Inflammatory macrophage (primary cell): ENCODE data around the gene RASGRP3.
A peak's percentile ranks its signal among the peaks of the same experiment; 100 is the strongest.

Source experiments
- DNase-seq, 2 donors: peaks; one replicate each; pipeline ENCODE4 v3.0.0-alpha.2; 2020 to 2022

Gene RASGRP3

DNA sequence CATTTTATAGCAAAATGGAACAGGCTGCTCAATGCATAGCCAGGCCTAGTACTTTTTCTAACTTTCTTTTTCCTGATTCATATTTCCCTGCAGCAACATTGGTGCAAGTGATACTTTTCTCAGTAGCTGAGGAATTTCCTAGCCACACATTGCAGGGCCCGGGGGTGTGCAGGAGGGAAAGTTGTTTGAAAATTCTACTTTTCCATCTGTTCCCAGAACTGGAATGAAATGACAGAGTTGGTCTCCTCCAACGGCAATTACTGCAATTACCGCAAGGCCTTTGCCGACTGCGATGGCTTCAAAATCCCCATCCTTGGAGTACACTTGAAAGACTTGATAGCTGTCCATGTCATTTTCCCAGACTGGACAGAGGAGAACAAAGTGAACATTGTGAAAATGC lies 50.5 kb downstream of the RASGRP3 start:
- no peak for DNase-seq

DNA sequence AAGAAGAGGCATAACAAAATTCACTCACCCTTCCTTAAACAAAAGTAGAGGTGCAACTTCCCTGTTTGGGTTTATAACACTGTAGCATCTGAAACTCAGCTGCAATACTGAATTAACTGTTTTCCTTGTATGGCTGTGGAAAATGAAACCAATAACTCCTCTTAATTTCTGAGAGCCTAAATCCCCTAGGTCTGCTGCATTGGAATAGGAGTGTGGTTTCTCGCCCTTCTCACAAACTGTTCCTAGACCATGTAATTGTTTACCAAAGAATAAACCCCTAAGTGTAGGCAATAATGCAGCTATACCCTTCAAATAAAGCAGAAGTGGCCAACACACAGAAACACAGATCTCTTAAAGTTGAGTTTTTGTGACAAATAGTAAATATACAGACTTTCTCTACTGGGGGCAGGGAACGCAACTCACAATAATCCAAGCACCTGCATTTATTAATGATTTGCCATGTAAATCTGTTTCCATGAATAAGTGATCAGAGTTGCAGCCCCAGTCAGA lies 52.0 kb downstream of the RASGRP3 start:
- no peak for DNase-seq

DNA sequence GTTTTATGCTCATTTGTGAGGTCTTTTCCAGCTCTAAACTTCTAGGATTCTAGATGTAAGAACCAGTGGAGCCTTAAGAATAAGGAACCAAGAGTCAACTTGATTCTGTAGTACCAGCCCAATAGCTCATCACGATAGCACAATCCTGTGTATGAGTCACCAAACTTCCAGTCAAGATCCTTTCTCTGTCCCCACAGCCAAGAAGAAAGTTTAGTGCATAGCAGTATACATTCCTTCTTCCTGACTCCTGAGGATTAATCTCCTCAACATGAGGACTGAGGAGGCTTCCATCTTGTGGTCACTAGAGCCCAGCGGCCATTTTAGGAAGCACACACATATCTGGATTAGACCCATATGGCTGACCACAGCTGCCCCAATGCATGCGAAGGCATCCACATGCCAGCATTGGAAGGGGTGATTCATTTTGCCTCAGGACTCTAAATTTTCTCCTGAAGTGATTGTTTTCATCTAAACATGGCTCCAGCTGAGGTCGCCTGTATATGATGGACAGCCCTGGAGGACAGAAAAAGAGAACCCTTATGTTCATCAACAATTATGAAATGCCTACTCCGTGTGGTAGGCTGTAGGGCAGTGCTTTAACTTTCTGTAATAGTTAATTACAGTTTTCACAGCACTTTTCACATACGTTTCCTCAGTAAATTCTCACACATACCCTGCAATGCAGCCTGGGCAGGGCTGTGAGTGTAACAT lies 53.5 kb downstream of the RASGRP3 start:
- DNase-seq, result peak in 1 of 2 donors; percentile 16

GRCh38 chr2:33530690-33531548 lies 54.5 kb downstream of the RASGRP3 start:
- no peak for DNase-seq

- no peak for DNase-seq
Measured at GRCh38 chr2:33531549-33532059, 55.2 kb downstream of the RASGRP3 start.

GRCh38 chr2:33532146-33532545 lies 55.7 kb downstream of the RASGRP3 start:
- no peak for DNase-seq

DNA sequence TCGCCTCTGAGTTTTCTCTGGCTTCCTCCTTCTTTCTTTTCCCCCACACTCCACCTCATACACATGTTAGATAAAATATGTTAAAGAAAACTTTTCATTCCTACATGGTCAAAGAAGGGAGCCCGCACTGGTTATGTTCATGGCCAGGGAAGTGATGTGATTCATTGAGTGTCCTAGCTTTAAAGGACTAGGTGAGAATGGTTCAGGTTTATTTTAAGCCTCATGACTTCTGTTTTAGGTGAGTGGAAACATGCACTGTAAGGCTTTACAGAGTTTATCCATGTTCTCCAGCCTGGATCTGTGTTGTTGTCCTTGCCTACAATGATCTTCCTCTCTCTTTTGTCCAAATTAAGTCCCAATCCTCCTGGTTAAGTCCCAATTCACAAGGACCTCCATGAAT lies 56.5 kb downstream of the RASGRP3 start:
- DNase-seq, result no peak

GRCh38 chr2:33535421-33535820 lies 59.0 kb downstream of the RASGRP3 start:
- no peak for DNase-seq

GRCh38 chr2:33541243-33541642 lies 64.8 kb downstream of the RASGRP3 start:
- no peak for DNase-seq

- DNase-seq, result no peak
Measured at GRCh38 chr2:33550206-33550605, 73.8 kb downstream of the RASGRP3 start.

GRCh38 chr2:33552758-33553461 lies 76.5 kb downstream of the RASGRP3 start:
- peak; percentile 81 to 91 for DNase-seq

- DNase-seq, result peak in 1 of 2 donors; percentile 31
Measured at GRCh38 chr2:33555681-33556080, 79.2 kb downstream of the RASGRP3 start.

DNA sequence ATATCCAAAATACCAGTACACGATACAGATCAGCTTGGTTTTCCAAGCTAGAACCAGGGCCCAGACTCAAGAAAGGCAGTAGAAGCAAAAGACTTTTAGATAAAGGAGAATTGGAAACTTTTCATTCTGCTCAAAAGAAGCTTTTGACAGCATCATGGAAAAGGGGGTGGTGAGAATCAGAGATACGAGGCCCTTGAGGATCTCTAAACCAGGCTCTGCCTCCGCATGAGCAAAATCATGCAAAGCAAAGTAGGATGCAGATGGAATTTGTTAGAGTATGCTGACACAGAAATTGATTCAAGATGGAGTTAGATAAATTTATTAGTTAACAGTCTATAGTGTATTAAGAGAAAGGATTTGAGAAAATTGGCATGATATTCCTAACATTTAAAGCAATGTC lies 82.9 kb downstream of the RASGRP3 start:
- no peak for DNase-seq

- no peak for DNase-seq
Measured at GRCh38 chr2:33560017-33560416, 83.6 kb downstream of the RASGRP3 start.

- DNase-seq, result no peak
Measured at GRCh38 chr2:33561872-33562271, 85.4 kb downstream of the RASGRP3 start.

GRCh38 chr2:33570681-33571080 lies 94.2 kb downstream of the RASGRP3 start:
- no peak for DNase-seq

- peak in 1 of 2 donors; percentile 50 for DNase-seq
Measured at GRCh38 chr2:33573657-33574056, 97.2 kb downstream of the RASGRP3 start.

GRCh38 chr2:33577084-33577483 lies 100.6 kb downstream of the RASGRP3 start:
- DNase-seq, result no peak

DNA sequence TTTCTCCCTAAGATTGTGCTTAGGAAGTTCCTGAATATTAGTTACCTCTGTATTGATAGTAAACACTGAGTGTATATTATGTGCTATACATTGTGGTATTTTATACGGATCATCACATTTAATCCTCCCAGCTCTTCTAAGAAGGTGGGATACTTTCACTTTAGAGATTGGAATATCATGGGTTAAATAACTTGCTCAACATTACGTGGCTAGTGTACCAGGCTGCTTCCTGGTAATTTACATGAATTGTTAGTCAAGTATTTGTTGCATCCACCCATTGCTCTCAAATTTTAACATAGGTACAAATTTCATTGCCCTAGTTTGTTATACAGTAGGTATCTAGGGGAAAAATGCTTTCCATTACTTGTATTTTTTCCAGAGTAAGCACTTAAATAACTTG lies 101.2 kb downstream of the RASGRP3 start:
- no peak for DNase-seq

- DNase-seq, result no peak
Measured at GRCh38 chr2:33579227-33579626, 102.8 kb downstream of the RASGRP3 start.

GRCh38 chr2:33581872-33582271 lies 105.4 kb downstream of the RASGRP3 start:
- peak; percentile 68 to 78 for DNase-seq

GRCh38 chr2:33583194-33583938 lies 106.9 kb downstream of the RASGRP3 start:
- DNase-seq, result peak; percentile 59 to 61
